ENCODE data around the gene ACSF3.

GRCh38 chr16:89050868-89051311, 42.8 kb upstream of the ACSF3 start:
- TF ChIP-seq EZH2phosphoT487 (IDR thresholded peaks at IDR 0.05; ENCODE audit: borderline replicate concordance, low read length): no peak
- TF ChIP-seq CTCF (conservative IDR thresholded peaks at IDR 0.05; ENCODE audit: low read depth, low read length): no peak
